AG04449 (cell line): ENCODE measurements around the gene ANAPC1.

Source experiments
- CTCF ChIA-PET: fragments of 350-600 bp; formaldehyde crosslinking; extraction: SDS; loops from one replicate; lab custom pipeline; 2021; ENCODE audit warnings: antibody characterized with exemption; lab: Yijun Ruan, JAX
- POLR2A ChIA-PET: fragments of 400-600, 350-600 bp; formaldehyde crosslinking; extraction: SDS; loops from one replicate; lab custom pipeline; 2020; ENCODE audit warnings: antibody characterized with exemption, inconsistent platforms; lab: Yijun Ruan, JAX
- DNase-seq: peaks from one replicate; pipeline ENCODE4 v3.0.0-alpha.2; 2010; ENCODE audit warnings: low read depth, low spot score
- H3K4me3 ChIP-seq: 2 replicates; pipeline ENCODE4 v1.5.1; 2011; ENCODE audit warnings: low read depth, mild to moderate bottlenecking, control low read depth, low read length
- CTCF ChIP-seq: IDR thresholded peaks from one replicate; pipeline ENCODE4 v1.5.1; 2011; ENCODE audit warnings: mild to moderate bottlenecking, moderate library complexity, low read length, control low read depth, inconsistent platforms; ENCODE audit not compliant: insufficient read depth; ENCODE audit errors: missing control alignments

Gene ANAPC1

GRCh38 chr2:111883661-111884591 lies at the start of gene ANAPC1:
Gene ANAPC1 (minus strand): TSS chr2:111884193. CDS start chr2:111880825, 3,368 bp downstream.
- DNase-seq = no peak
- H3K4me3 ChIP-seq = peak within 1 kb of the TSS; percentile 95
- no peak for TF ChIP-seq CTCF
- ChIA-PET POLR2A (interaction anchor here (0.9 kb wide), 1 partner anchor 171 kb away, joined by 3 read pairs; no protein-coding TSS in a partner anchor), CTCF (interaction anchor here (0.6 to 2.7 kb wide), 6 partner anchors 9 to 694 kb away, joined by 3 to 12 read pairs (median 4); no protein-coding TSS in a partner anchor)

GRCh38 chr2:111932841-111933291 lies 48.9 kb upstream of the ANAPC1 start:
- CTCF ChIA-PET = no interaction called here
- no peak overlapping the region for H3K4me3 ChIP-seq
- no peak for TF ChIP-seq CTCF
- POLR2A ChIA-PET = no interaction called here
- DNase-seq = no peak

- no peak for DNase-seq
- no peak for TF ChIP-seq CTCF
- H3K4me3 ChIP-seq = no peak overlapping the region
- ChIA-PET CTCF (no interaction called here), POLR2A (no interaction called here)
These were observed 46.9 kb upstream of the ANAPC1 start for GRCh38 chr2:111930875-111931274.

GRCh38 chr2:111930409-111930808 lies 46.4 kb upstream of the ANAPC1 start:
- no peak overlapping the region for H3K4me3 ChIP-seq
- TF ChIP-seq CTCF = no peak
- CTCF ChIA-PET = no interaction called here
- POLR2A ChIA-PET = no interaction called here
- DNase-seq = no peak

GRCh38 chr2:111927723-111928122 lies 43.7 kb upstream of the ANAPC1 start:
- H3K4me3 ChIP-seq = no peak overlapping the region
- ChIA-PET CTCF (interaction anchor here (1.2 kb wide), 1 partner anchor 18 kb away, joined by 3 read pairs; no protein-coding TSS in a partner anchor), POLR2A (no interaction called here)
- no peak for DNase-seq
- no peak for TF ChIP-seq CTCF

- no peak overlapping the region for H3K4me3 ChIP-seq
- TF ChIP-seq CTCF = no peak
- ChIA-PET POLR2A (no interaction called here), CTCF (no interaction called here)
- no peak for DNase-seq
These were observed 40.7 kb upstream of the ANAPC1 start for GRCh38 chr2:111924617-111925107.
